GM12874 (cell line): ENCODE data around the gene NSL1.

ENCODE experiments used
- CTCF ChIP-seq: IDR thresholded peaks from 2 replicates; pipeline ENCODE4 v1.5.1; 2011; ENCODE audit warnings: low read depth, mild to moderate bottlenecking, control low read depth, low read length, moderate library complexity; ENCODE audit not compliant: insufficient read depth

The NSL1 gene

GRCh38 chr1:212701910-212702309 is 89.7 kb downstream of the NSL1 start:
- no peak for TF ChIP-seq CTCF

- TF ChIP-seq CTCF = peak; percentile 27; the same call in 1 of the 2 replicates
These were observed 90.4 kb downstream of the NSL1 start for GRCh38 chr1:212700892-212701819.

GRCh38 chr1:212700223-212700891 is 91.2 kb downstream of the NSL1 start:
- no peak for TF ChIP-seq CTCF

- TF ChIP-seq CTCF = no peak
These were observed 91.9 kb downstream of the NSL1 start, which contains the start of gene BATF3 for GRCh38 chr1:212699625-212700222. TSS of gene BATF3 (minus strand) at chr1:212699840. CDS start at chr1:212699762, 78 bp downstream.

GRCh38 chr1:212699104-212699624 is 92.4 kb downstream of the NSL1 start:
- TF ChIP-seq CTCF = peak; percentile 84

- no peak for TF ChIP-seq CTCF
These were observed 93.0 kb downstream of the NSL1 start for GRCh38 chr1:212698467-212699103.
